SK-N-SH (cell line): ENCODE data around the gene LECT2.

ENCODE experiments used
- EP300 ChIP-seq, 2 experiments: IDR thresholded peaks; 2 replicates each; pipeline versions ENCODE4 v1.4.0 to v1.6.1; 2012; ENCODE audit warnings: borderline replicate concordance in 1 of 2, low read depth in 1 of 2, low read length in 1 of 2
- NFIC ChIP-seq: IDR thresholded peaks from 2 replicates; pipeline ENCODE4 v1.4.0; 2012; ENCODE audit warnings: borderline replicate concordance
- POLR2AphosphoS5 ChIP-seq: IDR thresholded peaks from 2 replicates; pipeline ENCODE4 v1.6.1; 2012; ENCODE audit warnings: low read depth, low read length
- TEAD4 ChIP-seq: IDR thresholded peaks from 2 replicates; pipeline ENCODE4 v1.4.0; 2012; ENCODE audit warnings: mild to moderate bottlenecking, borderline replicate concordance; ENCODE audit not compliant: insufficient read depth
- TF ChIP-seq, protein P1 (sequence below): fragments of 200-600 bp; sonication (generic); IDR thresholded peaks from 2 replicates; pipeline ENCODE4 v1.6.1; 2017; ENCODE audit warnings: antibody characterized with exemption, mild to moderate bottlenecking, moderate library complexity

- TF ChIP-seq TEAD4: no peak
- TF ChIP-seq, protein P1, sequence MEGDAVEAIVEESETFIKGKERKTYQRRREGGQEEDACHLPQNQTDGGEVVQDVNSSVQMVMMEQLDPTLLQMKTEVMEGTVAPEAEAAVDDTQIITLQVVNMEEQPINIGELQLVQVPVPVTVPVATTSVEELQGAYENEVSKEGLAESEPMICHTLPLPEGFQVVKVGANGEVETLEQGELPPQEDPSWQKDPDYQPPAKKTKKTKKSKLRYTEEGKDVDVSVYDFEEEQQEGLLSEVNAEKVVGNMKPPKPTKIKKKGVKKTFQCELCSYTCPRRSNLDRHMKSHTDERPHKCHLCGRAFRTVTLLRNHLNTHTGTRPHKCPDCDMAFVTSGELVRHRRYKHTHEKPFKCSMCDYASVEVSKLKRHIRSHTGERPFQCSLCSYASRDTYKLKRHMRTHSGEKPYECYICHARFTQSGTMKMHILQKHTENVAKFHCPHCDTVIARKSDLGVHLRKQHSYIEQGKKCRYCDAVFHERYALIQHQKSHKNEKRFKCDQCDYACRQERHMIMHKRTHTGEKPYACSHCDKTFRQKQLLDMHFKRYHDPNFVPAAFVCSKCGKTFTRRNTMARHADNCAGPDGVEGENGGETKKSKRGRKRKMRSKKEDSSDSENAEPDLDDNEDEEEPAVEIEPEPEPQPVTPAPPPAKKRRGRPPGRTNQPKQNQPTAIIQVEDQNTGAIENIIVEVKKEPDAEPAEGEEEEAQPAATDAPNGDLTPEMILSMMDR: no peak
- no peak for TF ChIP-seq EP300 (IDR thresholded peaks at IDR 0.05; ENCODE audit: borderline replicate concordance in 1 of 2, low read depth in 1 of 2, low read length in 1 of 2)
- no peak for TF ChIP-seq NFIC
- TF ChIP-seq POLR2AphosphoS5: no peak
Observed at GRCh38 chr5:135993335-135993879, 38.6 kb upstream of the LECT2 start.
